ENCODE data around the gene CABCOCO1. TPM values are rescaled to one million over a fixed set of nuclear protein-coding genes. Genes with fewer than 3 reads are reported as not detected.

CABCOCO1 gene
- total RNA-seq, 1 donor = 0.43 TPM

GRCh38 chr10:61655335-61655851, 7.3 kb upstream of the CABCOCO1 start:
- TF ChIP-seq CTCF (IDR thresholded peaks at IDR 0.05; ENCODE audit: insufficient read depth, low read depth, low read length) = no peak
- no peak overlapping the region for H3K4me3 ChIP-seq (ENCODE audit: low read depth, low read length)
- DNase-seq (ENCODE audit: low read depth) = no peak

- peak overlapping the region; percentile 72 for H3K4me3 ChIP-seq (ENCODE audit: low read depth, low read length)
- no peak for DNase-seq (ENCODE audit: low read depth)
These were observed 737 bp downstream of the CABCOCO1 start for GRCh38 chr10:61663466-61663865.

GRCh38 chr10:61664985-61665384, 2.3 kb downstream of the CABCOCO1 start:
- H3K4me3 ChIP-seq (ENCODE audit: low read depth, low read length) = no peak overlapping the region
- TF ChIP-seq CTCF (IDR thresholded peaks at IDR 0.05; ENCODE audit: insufficient read depth, low read depth, low read length) = no peak
- no peak for DNase-seq (ENCODE audit: low read depth)

More at GRCh38 chr10:61663466-61663865, 737 bp downstream of the CABCOCO1 start:
- TF ChIP-seq CTCF (IDR thresholded peaks at IDR 0.05; ENCODE audit: insufficient read depth, low read depth, low read length) = no peak

- no peak overlapping the region for H3K4me3 ChIP-seq (ENCODE audit: low read depth, low read length)
- peak; percentile 11 for DNase-seq (ENCODE audit: low read depth)
- TF ChIP-seq CTCF (IDR thresholded peaks at IDR 0.05; ENCODE audit: insufficient read depth, low read depth, low read length) = no peak
These were observed 6.5 kb downstream of the CABCOCO1 start for GRCh38 chr10:61669161-61669725.

GRCh38 chr10:61669849-61670248, 7.1 kb downstream of the CABCOCO1 start:
- no peak for DNase-seq (ENCODE audit: low read depth)
- no peak for TF ChIP-seq CTCF (IDR thresholded peaks at IDR 0.05; ENCODE audit: insufficient read depth, low read depth, low read length)
- no peak overlapping the region for H3K4me3 ChIP-seq (ENCODE audit: low read depth, low read length)

GRCh38 chr10:61673360-61673759, 10.6 kb downstream of the CABCOCO1 start:
- TF ChIP-seq CTCF (IDR thresholded peaks at IDR 0.05; ENCODE audit: insufficient read depth, low read depth, low read length) = no peak
- no peak overlapping the region for H3K4me3 ChIP-seq (ENCODE audit: low read depth, low read length)
- no peak for DNase-seq (ENCODE audit: low read depth)

- DNase-seq (ENCODE audit: low read depth) = no peak
- TF ChIP-seq CTCF (IDR thresholded peaks at IDR 0.05; ENCODE audit: insufficient read depth, low read depth, low read length) = peak; percentile 6
- H3K4me3 ChIP-seq (ENCODE audit: low read depth, low read length) = no peak overlapping the region
These were observed 19.6 kb downstream of the CABCOCO1 start for GRCh38 chr10:61682323-61682722.

Measured in fibroblast of villous mesenchyme (primary cell).